HCT116 (cell line): ENCODE measurements around the gene ESAM. TPM values are rescaled to one million over a fixed set of nuclear protein-coding genes. Genes with fewer than 3 reads are reported as not detected.

Experiments
- ATAC-seq: fragments of 200-7000 bp; cut with Tn5 transposase; 2 replicates; pipeline ENCODE4 v1.9.1; 2020; ENCODE audit warnings: mild to moderate bottlenecking, moderate library complexity
- BruUV-seq: library from RNA; stranded (reverse); fragments of 400-500 nt; replicated peaks from 2 replicates; lab custom pipeline; 2021; lab: Mats Ljungman, UMichigan
- CTCF ChIA-PET: fragments of 300-600 bp; sonication (Branson Sonifier 250); formaldehyde crosslinking; loops from one replicate; lab custom pipeline; 2021; ENCODE audit warnings: antibody characterized with exemption; lab: Charles Lee
- POLR2A ChIA-PET: fragments of 300-600, 350-600 bp; sonication (Branson Sonifier 250); formaldehyde crosslinking; loops from one replicate; lab custom pipeline; 2021; ENCODE audit warnings: antibody characterized with exemption; lab: Charles Lee
- RAD21 ChIA-PET, 2 experiments: fragments of 300-600 bp; sonication (Branson Sonifier 250); formaldehyde crosslinking; loops; one replicate each; lab custom pipeline; 2023; ENCODE audit warnings: low total read pairs in 2 of 2; ENCODE audit not compliant: uncharacterized antibody in 2 of 2, unreplicated experiment in 2 of 2, low non-redundant PET in 1 of 2; lab: Charles Lee
- DNase-seq: peaks from one replicate; pipeline ENCODE4 v3.0.0-alpha.2; 2010; ENCODE audit warnings: low read depth, low spot score
- H2AFZ ChIP-seq: fragments of 200-600 bp; shearing (Covaris generic), sonication (generic); 2 replicates; pipeline ENCODE4 v1.6.1; 2017; ENCODE audit warnings: low read depth, mixed run types, mixed read lengths, antibody characterized with exemption, low read length; ENCODE audit not compliant: poor library complexity, severe bottlenecking
- H3K27ac ChIP-seq: 2 replicates; pipeline ENCODE4 v1.5.1; 2012; ENCODE audit warnings: low read depth, low read length
- H3K27me3 ChIP-seq: fragments of 200-600 bp; sonication (generic); 2 replicates; pipeline ENCODE4 v1.6.1; 2016; ENCODE audit warnings: mixed run types, low read length, mixed read lengths; ENCODE audit not compliant: insufficient read depth
- H3K36me3 ChIP-seq, 2 experiments: fragments of 200-500 bp in 1 of 2; fragments of 200-600 bp in 1 of 2; sonication (Bioruptor generic) in 1 of 2; sonication (generic) in 1 of 2; 2 replicates each; pipeline versions ENCODE4 v1.5.1 to v1.6.1; 2014 to 2016; ENCODE audit warnings: low read length in 2 of 2, inconsistent platforms in 1 of 2, mixed read lengths in 1 of 2, mixed run types in 1 of 2; ENCODE audit not compliant: insufficient read depth in 2 of 2, control insufficient read depth in 1 of 2
- H3K4me1 ChIP-seq, 2 experiments: fragments of 200-600 bp in 1 of 2; sonication (generic) in 1 of 2; 2 replicates each; pipeline versions ENCODE4 v1.5.1 to v1.6.1; 2012 to 2017; ENCODE audit warnings: low read length in 2 of 2, inconsistent platforms in 1 of 2, mild to moderate bottlenecking in 1 of 2, mixed read lengths in 1 of 2, mixed run types in 1 of 2, moderate library complexity in 1 of 2; ENCODE audit not compliant: insufficient read depth in 2 of 2, control insufficient read depth in 1 of 2
- H3K4me2 ChIP-seq: fragments of 200-600 bp; sonication (generic); 2 replicates; pipeline ENCODE4 v1.6.1; 2017; ENCODE audit warnings: mixed run types, low read length, mixed read lengths
- H3K4me3 ChIP-seq, 2 experiments: fragments of 200-600 bp in 1 of 2; sonication (generic) in 1 of 2; replicated peaks in 1 of 2; 2 replicates each; pipeline ENCODE4 v1.5.1; 2011 to 2016; ENCODE audit warnings: low read length in 2 of 2, control low read depth in 1 of 2, low read depth in 1 of 2, mild to moderate bottlenecking in 1 of 2, mixed read lengths in 1 of 2, mixed run types in 1 of 2
- H3K79me2 ChIP-seq: fragments of 200-600 bp; sonication (generic); 2 replicates; pipeline ENCODE4 v1.6.1; 2017; ENCODE audit warnings: mild to moderate bottlenecking, mixed run types, low read length, moderate library complexity, mixed read lengths; ENCODE audit not compliant: insufficient read depth
- H3K9ac ChIP-seq: fragments of 200-600 bp; sonication (generic); 2 replicates; pipeline ENCODE4 v1.6.1; 2016; ENCODE audit warnings: low read length, mixed read lengths
- H3K9me2 ChIP-seq: fragments of 200-600 bp; sonication (generic), shearing (Covaris generic); 2 replicates; pipeline ENCODE4 v1.6.1; 2017; ENCODE audit warnings: mixed run types, mild to moderate bottlenecking, moderate library complexity; ENCODE audit not compliant: insufficient read depth
- H3K9me3 ChIP-seq, 2 experiments: fragments of 200-500 bp in 1 of 2; fragments of 200-600 bp in 1 of 2; sonication (Bioruptor generic) in 1 of 2; sonication (generic) in 1 of 2; 2 replicates each; pipeline ENCODE4 v1.6.1; 2014 to 2017; ENCODE audit warnings: low read length in 2 of 2, mixed read lengths in 2 of 2, inconsistent platforms in 1 of 2, low read depth in 1 of 2, mild to moderate bottlenecking in 1 of 2, mixed run types in 1 of 2, moderate library complexity in 1 of 2; ENCODE audit not compliant: control insufficient read depth in 1 of 2, insufficient read depth in 1 of 2
- H4K20me1 ChIP-seq: fragments of 200-600 bp; sonication (generic), shearing (Covaris generic); 2 replicates; pipeline ENCODE4 v1.6.1; 2017; ENCODE audit warnings: mixed run types, mild to moderate bottlenecking, moderate library complexity; ENCODE audit not compliant: insufficient read depth
- EGR1 ChIP-seq: IDR thresholded peaks from 2 replicates; pipeline ENCODE4 v1.6.1; 2012; ENCODE audit warnings: low read depth
- ELF1 ChIP-seq: IDR thresholded peaks from 2 replicates; pipeline ENCODE4 v1.6.1; 2012; ENCODE audit warnings: low read depth, borderline replicate concordance
- EZH2phosphoT487 ChIP-seq: fragments of 200-600 bp; IDR thresholded peaks from 2 replicates; pipeline ENCODE4 v1.6.1; 2018; ENCODE audit warnings: antibody characterized with exemption, borderline replicate concordance
- FOSL1 ChIP-seq: IDR thresholded peaks from 2 replicates; pipeline ENCODE4 v1.6.1; 2012; ENCODE audit warnings: low read depth
- JUND ChIP-seq: IDR thresholded peaks from 2 replicates; pipeline ENCODE4 v1.6.1; 2012
- RAD21 ChIP-seq: IDR thresholded peaks from 2 replicates; pipeline ENCODE4 v1.6.1; 2012; ENCODE audit warnings: low read depth, mild to moderate bottlenecking
- REST ChIP-seq: IDR thresholded peaks from 2 replicates; pipeline ENCODE4 v1.6.1; 2012; ENCODE audit warnings: low read depth
- SIN3A ChIP-seq: IDR thresholded peaks from 2 replicates; pipeline ENCODE4 v1.6.1; 2012; ENCODE audit warnings: low read depth
- SP1 ChIP-seq: IDR thresholded peaks from 2 replicates; pipeline ENCODE4 v1.6.1; 2012; ENCODE audit warnings: low read depth
- SRF ChIP-seq: IDR thresholded peaks from 2 replicates; pipeline ENCODE4 v1.6.1; 2012; ENCODE audit warnings: low read depth
- TCF7L2 ChIP-seq: IDR thresholded peaks from 2 replicates; pipeline ENCODE4 v1.7.0; 2011; ENCODE audit warnings: borderline replicate concordance, inconsistent platforms; ENCODE audit not compliant: insufficient read depth, insufficient read length; ENCODE audit errors: extremely low read depth
- YY1 ChIP-seq: IDR thresholded peaks from 2 replicates; pipeline ENCODE4 v1.6.1; 2011; ENCODE audit warnings: low read length, low read depth, moderate library complexity, mild to moderate bottlenecking; ENCODE audit not compliant: insufficient replicate concordance; ENCODE audit errors: extremely low read depth
- ZFX ChIP-seq: fragments of 450-650 bp; IDR thresholded peaks from 2 replicates; pipeline ENCODE4 v1.6.1; 2017
- ZNF274 ChIP-seq: fragments of 200-500 bp; sonication (Bioruptor generic); IDR thresholded peaks from 2 replicates; pipeline ENCODE4 v1.6.1; 2014; ENCODE audit warnings: mild to moderate bottlenecking, low read depth, low read length, inconsistent platforms
- intact Hi-C: fragments of 100-400 bp; cut with micrococcal nuclease; formaldehyde crosslinking; loops from 2 replicates; pipeline ENCODE4 v1.10.0; 2022
- total RNA-seq: library from RNA; stranded (reverse); gene quantifications from one replicate; pipeline ENCODE4 v1.2.1, GENCODE V29; 2021; ENCODE audit not compliant: unreplicated experiment
- TF ChIP-seq, protein P1 (sequence below): IDR thresholded peaks from 2 replicates; pipeline ENCODE4 v1.6.1; 2011; ENCODE audit warnings: mild to moderate bottlenecking, low read length, moderate library complexity; ENCODE audit not compliant: insufficient replicate concordance; ENCODE audit errors: extremely low read depth
- TF ChIP-seq, protein P2 (sequence below), 3 experiments: fragments of 200-600 bp in 1 of 3; sonication (generic) in 1 of 3; IDR thresholded peaks in 2 of 3; conservative IDR thresholded peaks in 1 of 3; 2 replicates each; pipeline ENCODE4 v1.5.1; 2012 to 2017; ENCODE audit warnings: low read depth in 2 of 3, low read length in 2 of 3, antibody characterized with exemption in 1 of 3, borderline replicate concordance in 1 of 3, control low read depth in 1 of 3, mild to moderate bottlenecking in 1 of 3, mixed read lengths in 1 of 3, mixed run types in 1 of 3, moderate library complexity in 1 of 3; ENCODE audit not compliant: insufficient read depth in 1 of 3

Gene ESAM
- total RNA-seq, 1 experiment from 2014 or later, result 6.1 TPM

- POLR2A ChIA-PET, result interaction anchor here (0.9 to 1.2 kb wide), 3 partner anchors 10 to 125 kb away, joined by 3 to 4 read pairs (median 3); no protein-coding TSS in a partner anchor
- Histone ChIP-seq H3K9ac (no peak overlapping the region), H2AFZ (no peak overlapping the region), H3K79me2 (peaks cover 97% of the 10 kb centered on the region), H3K4me2 (peak overlapping the region; percentile 30; the same call in 1 of the 2 replicates), H3K27ac (no peak overlapping the region), H3K9me2 (no peaks in the 10 kb centered on the region), H3K27me3 (no peaks in the 10 kb centered on the region), H3K4me3 (no peak overlapping the region), H3K36me3 (no peaks in the 10 kb centered on the region), H4K20me1 (0 out of 2 replicates have a peak, but pooled peaks cover 18% of the 10 kb centered on the region), H3K4me1 (peaks cover 3 to 14% of the 10 kb centered on the region in 2 experiments; a peak in 3 of 4 replicates), H3K9me3 (no peaks in the 10 kb centered on the region)
- CTCF ChIA-PET, result interaction anchor here (0.6 to 4.0 kb wide), 23 partner anchors 8 to 391 kb away, joined by 3 to 27 read pairs (median 5); partner anchors contain the start of genes SIAE, SPA17 and TBRG1
- peak; percentile 43 for DNase-seq
- RAD21 ChIA-PET, result interaction anchor here (0.6 to 1.4 kb wide), 3 partner anchors 54 to 125 kb away, joined by 3 to 5 read pairs (median 3); partner anchors contain the start of gene NRGN (in 1 of the 2)
- intact Hi-C loops, result loop anchor here (1.0 to 2.0 kb wide), 2 partner anchors 43 to 124 kb away; no protein-coding TSS in a partner anchor
- ATAC-seq, result peak; percentile 93
- BruUV-seq, result no TSS peak
- TF ChIP-seq ZFX, result no peak
- TF ChIP-seq, protein P1, sequence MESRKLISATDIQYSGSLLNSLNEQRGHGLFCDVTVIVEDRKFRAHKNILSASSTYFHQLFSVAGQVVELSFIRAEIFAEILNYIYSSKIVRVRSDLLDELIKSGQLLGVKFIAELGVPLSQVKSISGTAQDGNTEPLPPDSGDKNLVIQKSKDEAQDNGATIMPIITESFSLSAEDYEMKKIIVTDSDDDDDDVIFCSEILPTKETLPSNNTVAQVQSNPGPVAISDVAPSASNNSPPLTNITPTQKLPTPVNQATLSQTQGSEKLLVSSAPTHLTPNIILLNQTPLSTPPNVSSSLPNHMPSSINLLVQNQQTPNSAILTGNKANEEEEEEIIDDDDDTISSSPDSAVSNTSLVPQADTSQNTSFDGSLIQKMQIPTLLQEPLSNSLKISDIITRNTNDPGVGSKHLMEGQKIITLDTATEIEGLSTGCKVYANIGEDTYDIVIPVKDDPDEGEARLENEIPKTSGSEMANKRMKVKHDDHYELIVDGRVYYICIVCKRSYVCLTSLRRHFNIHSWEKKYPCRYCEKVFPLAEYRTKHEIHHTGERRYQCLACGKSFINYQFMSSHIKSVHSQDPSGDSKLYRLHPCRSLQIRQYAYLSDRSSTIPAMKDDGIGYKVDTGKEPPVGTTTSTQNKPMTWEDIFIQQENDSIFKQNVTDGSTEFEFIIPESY, result no peak
- no peak for TF ChIP-seq JUND
- no peak for TF ChIP-seq ELF1
- TF ChIP-seq SP1, result no peak
- TF ChIP-seq ZNF274, result no peak
- no peak for TF ChIP-seq REST
- TF ChIP-seq FOSL1, result no peak
- no peak for TF ChIP-seq EGR1
- TF ChIP-seq, protein P2, sequence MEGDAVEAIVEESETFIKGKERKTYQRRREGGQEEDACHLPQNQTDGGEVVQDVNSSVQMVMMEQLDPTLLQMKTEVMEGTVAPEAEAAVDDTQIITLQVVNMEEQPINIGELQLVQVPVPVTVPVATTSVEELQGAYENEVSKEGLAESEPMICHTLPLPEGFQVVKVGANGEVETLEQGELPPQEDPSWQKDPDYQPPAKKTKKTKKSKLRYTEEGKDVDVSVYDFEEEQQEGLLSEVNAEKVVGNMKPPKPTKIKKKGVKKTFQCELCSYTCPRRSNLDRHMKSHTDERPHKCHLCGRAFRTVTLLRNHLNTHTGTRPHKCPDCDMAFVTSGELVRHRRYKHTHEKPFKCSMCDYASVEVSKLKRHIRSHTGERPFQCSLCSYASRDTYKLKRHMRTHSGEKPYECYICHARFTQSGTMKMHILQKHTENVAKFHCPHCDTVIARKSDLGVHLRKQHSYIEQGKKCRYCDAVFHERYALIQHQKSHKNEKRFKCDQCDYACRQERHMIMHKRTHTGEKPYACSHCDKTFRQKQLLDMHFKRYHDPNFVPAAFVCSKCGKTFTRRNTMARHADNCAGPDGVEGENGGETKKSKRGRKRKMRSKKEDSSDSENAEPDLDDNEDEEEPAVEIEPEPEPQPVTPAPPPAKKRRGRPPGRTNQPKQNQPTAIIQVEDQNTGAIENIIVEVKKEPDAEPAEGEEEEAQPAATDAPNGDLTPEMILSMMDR (IDR thresholded peaks at IDR 0.05 in 2 of 3, conservative IDR thresholded peaks at IDR 0.05 in 1 of 3; ENCODE audit: borderline replicate concordance in 1 of 3, insufficient read depth in 1 of 3, low read depth in 2 of 3, low read length in 2 of 3), result peak; percentile 69 to 87 (median 73); a peak in 5 of 6 replicates
- peak; percentile 77 for TF ChIP-seq RAD21
- no peak for TF ChIP-seq SRF
- TF ChIP-seq EZH2phosphoT487, result no peak
- no peak for TF ChIP-seq YY1
- no peak for TF ChIP-seq TCF7L2
- no peak for TF ChIP-seq SIN3A
These were observed 31.6 kb upstream of the ESAM start for GRCh38 chr11:124793466-124794278.
